ENCODE results near the gene KRT13.
A peak's percentile ranks its signal among the peaks of the same experiment; 100 is the strongest.
"Not testable (repeated sequence)": the region's sequence is repeated elsewhere in the genome, so short reads cannot be mapped to it uniquely, and the experiment has no call there.

KRT13 gene

DNA sequence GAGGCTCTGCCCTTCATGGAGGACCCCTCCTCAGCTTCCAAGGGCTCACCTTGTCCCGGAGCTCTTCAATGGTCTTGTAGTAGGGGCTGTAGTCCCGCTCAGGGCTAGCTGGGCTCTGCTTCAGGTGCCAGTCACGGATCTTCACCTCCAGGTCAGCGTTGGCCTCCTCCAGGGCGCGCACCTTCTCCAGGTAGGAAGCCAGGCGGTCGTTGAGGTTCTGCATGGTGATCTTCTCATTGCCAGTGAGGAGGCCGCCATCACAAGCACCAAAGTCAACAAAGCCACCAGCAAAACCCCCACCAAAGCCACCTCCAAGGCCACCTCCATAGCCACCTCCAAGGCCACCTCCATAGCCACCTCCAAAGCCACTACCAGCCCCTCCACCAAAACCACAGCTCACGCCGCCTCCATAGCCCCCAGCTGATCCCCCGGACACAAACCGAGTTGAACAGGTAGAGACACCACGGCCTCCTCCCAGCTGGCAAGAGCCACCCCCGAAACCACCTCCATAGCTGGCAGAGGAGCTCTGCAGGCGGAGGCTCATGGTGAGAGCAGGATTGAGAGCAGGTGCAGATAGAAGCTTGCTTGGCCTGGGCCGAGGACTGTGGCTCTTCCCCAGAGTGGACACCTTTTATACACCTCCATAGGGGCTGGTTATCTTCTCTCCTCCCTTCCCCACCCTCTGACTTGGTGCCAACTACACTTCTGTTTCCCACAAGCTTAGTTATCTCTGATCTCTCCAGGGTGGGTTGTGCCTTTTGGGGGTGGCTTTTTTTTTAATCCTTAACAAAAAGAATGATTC is at the start of gene KRT13:
KRT13 (minus strand) TSS at position 606 of the 802 bp plus-strand sequence; CDS start at position 544, 62 bp downstream.
- DNase-seq (ENCODE audit: low read depth in 1 of 2, low spot score in 1 of 2) = no peak

- no peak for DNase-seq (ENCODE audit: low read depth in 1 of 2, low spot score in 1 of 2)
Measured at GRCh38 chr17:41553987-41554680, 48.7 kb upstream of the KRT13 start.

GRCh38 chr17:41553176-41553575 is 47.8 kb upstream of the KRT13 start:
- DNase-seq (ENCODE audit: low read depth in 1 of 2, low spot score in 1 of 2) = no peak

- DNase-seq (ENCODE audit: low read depth in 1 of 2, low spot score in 1 of 2) = no peak
Measured at GRCh38 chr17:41552455-41552854, 47.0 kb upstream of the KRT13 start.

DNA sequence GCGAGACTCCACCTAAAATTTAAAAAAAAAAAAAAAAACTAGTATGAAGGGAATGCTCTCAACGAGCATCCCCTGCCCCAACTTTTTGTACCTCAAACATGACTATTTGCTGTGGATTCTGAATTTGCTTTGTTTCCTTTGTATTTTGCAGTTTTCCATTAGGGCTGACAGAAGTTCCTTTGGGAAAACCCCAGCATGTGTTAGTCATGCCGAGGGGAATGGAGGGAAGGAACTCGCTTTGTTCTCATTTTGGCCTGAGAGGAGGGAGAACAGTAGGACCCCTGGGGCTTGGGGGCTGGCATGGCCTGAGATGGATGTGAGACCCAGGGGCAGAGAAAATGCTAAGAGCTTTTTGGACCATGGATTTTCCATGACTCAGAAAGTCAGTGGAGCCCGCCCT is 46.0 kb upstream of the KRT13 start:
- DNase-seq (ENCODE audit: low read depth in 1 of 2, low spot score in 1 of 2) = no peak

GRCh38 chr17:41549596-41550039 is 44.2 kb upstream of the KRT13 start:
- no peak for DNase-seq (ENCODE audit: low read depth in 1 of 2, low spot score in 1 of 2)

DNA sequence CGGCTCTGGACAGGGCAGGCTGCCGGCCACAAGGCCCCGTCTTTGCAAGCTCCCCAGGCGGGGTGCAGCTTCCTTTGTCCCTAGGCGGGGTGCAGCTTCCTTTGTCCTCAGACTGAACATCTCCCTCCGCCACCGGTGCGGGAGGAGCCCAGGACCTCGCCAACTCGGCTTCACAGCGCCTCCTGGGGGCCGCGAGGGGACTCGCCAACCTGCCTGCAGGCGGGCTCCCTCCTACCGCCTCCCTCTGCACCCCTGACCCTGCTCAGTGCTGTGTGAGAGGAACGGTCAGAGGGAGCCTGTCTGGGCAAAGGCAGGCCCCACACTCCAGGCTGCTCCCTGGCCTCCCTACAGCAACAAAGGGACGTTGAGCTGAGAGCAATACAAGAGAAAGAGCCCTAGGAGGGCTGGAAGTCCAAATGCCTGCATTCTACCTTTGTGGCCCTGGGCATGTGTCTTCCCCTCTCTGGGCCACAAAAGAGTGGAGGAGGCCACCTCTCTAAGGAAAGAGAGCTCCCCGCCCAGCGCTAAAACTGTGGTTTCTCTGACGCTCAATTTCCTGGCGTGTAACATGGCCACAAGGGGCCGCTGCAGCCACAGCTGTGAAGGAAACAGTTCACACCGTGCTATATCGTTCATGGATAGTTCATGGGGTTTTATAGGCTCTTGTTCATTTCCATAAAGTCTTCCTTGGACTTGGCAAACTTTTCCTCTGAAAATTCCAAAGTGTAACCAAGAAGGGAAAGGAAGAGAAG is 43.6 kb upstream of the KRT13 start:
- DNase-seq (ENCODE audit: low read depth in 1 of 2, low spot score in 1 of 2) = peak; percentile 61 to 71

GRCh38 chr17:41547921-41548843 is 42.8 kb upstream of the KRT13 start:
- DNase-seq (ENCODE audit: low read depth in 1 of 2, low spot score in 1 of 2) = peak; percentile 10 to 26

DNA sequence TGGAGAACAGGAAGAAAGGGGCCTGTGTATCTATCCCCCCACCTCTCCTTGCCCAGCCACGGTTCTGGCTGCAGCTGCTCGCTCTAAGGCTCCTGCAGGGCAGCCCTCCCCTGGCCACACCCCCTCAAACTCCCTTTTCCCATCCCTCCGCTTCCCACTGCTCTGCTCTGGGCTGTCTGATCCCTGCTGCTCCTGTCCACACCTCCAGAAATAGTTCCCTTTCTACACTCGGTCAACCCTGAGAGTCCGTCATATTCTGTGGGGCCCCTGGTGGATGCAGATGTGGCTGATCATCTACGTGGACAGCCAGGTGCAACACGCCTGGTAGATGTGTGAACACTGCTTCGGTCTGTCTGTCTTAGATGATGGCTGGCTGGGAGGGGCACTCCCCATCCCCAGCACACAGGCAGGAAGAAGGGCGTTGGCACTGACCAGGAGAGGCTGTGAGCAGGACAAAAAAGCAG is 42.0 kb upstream of the KRT13 start:
- DNase-seq (ENCODE audit: low read depth in 1 of 2, low spot score in 1 of 2) = no peak

DNA sequence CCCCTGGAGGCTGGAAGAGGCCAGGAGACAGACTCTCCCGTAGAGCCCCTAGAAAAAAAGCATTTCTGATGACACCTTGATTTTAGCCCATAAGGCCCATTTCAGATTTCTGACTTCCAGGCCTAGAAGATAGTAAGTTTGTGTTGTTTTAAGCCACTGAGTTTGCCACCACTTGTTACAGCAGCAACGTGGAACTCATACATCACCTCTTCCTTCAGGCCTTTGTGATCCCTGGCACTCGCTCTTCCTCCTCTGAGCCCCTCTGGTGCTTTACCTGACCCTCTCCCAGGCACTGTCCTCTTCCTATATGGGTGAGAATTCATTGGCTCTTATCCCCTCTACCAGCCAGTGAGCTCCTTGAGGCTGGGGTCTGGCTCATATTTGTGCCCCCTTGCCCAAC is 41.4 kb upstream of the KRT13 start:
- no peak for DNase-seq (ENCODE audit: low read depth in 1 of 2, low spot score in 1 of 2)

DNA sequence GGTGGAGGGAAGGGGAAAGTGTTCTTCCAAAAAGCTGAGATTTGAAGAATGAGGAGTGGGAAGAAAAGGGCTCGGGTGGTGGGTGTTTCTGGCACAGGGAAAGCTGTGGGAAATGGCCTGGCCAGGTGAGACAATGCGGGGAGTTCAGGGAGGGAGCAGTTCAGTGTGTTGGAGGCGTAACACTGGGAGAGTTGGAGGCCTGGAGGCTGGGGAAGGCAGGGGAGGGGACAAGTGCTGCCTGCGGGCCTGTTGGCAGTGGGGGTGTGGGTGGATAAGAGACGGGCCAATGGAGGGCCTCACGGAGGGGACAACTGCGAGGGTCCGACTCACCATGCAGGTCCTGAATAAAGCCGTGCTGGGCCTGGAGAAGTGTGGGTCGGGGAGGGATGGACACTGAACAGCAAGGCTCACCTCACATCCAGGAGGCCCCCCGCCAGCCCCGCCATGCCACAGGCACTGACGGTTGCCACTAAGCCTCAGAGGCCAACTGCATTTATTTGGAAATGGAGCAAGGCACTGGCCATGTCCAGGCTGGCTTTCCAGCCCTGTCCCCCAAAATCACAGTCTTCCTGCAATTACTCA is 40.5 kb upstream of the KRT13 start:
- DNase-seq (ENCODE audit: low read depth in 1 of 2, low spot score in 1 of 2) = no peak

GRCh38 chr17:41544935-41545334 is 39.5 kb upstream of the KRT13 start:
- no peak for DNase-seq (ENCODE audit: low read depth in 1 of 2, low spot score in 1 of 2)

DNA sequence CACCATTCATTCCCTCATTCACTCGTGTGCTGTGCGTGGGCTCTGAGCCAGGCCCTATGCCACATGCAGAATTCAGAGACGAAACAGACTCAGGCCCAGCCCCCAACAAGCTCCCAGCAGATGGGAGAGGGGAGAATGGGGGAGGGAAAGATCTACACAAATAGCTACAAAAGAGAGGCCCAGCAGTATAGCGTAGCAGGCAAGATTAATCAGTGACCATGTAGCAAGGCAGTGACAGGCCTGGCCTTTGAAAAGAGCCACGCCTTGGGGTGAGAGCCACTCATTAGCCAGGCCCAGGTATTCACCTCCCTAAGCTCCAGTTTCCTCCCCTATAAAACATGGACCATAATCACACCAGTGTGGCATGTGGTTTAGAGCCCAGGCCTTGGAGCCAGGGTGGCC is 39.1 kb upstream of the KRT13 start:
- no peak for DNase-seq (ENCODE audit: low read depth in 1 of 2, low spot score in 1 of 2)

GRCh38 chr17:41542786-41543185 is 37.4 kb upstream of the KRT13 start:
- DNase-seq (ENCODE audit: low read depth in 1 of 2, low spot score in 1 of 2) = not testable (repeated sequence)

- DNase-seq (ENCODE audit: low read depth in 1 of 2, low spot score in 1 of 2) = no peak
Measured at GRCh38 chr17:41542357-41542756, 36.9 kb upstream of the KRT13 start.

GRCh38 chr17:41540921-41541625 is 35.7 kb upstream of the KRT13 start:
- DNase-seq (ENCODE audit: low read depth in 1 of 2, low spot score in 1 of 2) = no peak

- DNase-seq (ENCODE audit: low read depth in 1 of 2, low spot score in 1 of 2) = no peak
Measured at GRCh38 chr17:41539979-41540701, 34.7 kb upstream of the KRT13 start.

DNA sequence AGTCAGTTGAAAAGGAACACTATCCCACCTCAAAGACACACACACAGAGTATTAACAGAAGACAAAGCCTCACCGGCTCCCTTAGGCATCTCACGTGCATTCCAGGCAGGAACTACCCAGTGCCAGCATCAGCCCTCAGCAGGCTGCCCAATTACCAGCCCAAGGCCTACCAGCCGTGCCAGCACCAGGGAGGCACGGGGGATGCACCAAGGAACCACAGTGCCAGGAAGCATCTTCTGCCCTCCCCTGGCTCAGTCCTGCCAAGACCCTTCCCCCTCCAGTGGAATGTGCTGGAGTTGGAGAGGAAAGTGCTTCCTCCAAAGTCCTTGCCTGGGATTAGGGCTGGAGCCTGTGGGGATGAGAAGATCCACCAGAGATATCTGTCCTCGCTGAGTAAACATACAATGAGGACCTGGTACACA is 33.7 kb upstream of the KRT13 start:
- DNase-seq (ENCODE audit: low read depth in 1 of 2, low spot score in 1 of 2) = no peak

GRCh38 chr17:41538565-41538991 is 33.2 kb upstream of the KRT13 start:
- no peak for DNase-seq (ENCODE audit: low read depth in 1 of 2, low spot score in 1 of 2)
